Activated CD4-positive, alpha-beta T cell treated with anti-CD3 and anti-CD28 coated beads, Interleukin-2, amount 50 U/mL, for 48 hours (primary cell): ENCODE measurements around the gene SPATA16.
"Not testable (repeated sequence)": the region's sequence is repeated elsewhere in the genome, so short reads cannot be mapped to it uniquely, and the experiment has no call there.

Source experiments
- DNase-seq, 2 experiments: peaks; one replicate each; pipeline ENCODE4 v3.0.0-alpha.2; 2020

The SPATA16 gene, protein sequence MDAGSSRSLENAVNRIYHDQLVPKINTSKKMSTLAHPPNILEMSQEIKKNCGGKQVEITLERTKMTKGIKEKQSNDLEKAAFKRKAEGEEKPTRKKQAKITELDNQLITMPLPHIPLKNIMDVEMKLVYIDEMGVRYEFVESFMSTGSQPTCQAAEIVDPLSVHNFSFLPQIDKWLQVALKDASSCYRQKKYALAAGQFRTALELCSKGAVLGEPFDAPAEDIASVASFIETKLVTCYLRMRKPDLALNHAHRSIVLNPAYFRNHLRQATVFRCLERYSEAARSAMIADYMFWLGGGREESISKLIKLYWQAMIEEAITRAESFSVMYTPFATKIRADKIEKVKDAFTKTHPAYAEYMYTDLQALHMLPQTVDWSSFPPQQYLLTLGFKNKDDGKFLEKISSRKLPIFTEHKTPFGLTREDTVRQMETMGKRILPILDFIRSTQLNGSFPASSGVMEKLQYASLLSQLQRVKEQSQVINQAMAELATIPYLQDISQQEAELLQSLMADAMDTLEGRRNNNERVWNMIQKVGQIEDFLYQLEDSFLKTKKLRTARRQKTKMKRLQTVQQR

DNA sequence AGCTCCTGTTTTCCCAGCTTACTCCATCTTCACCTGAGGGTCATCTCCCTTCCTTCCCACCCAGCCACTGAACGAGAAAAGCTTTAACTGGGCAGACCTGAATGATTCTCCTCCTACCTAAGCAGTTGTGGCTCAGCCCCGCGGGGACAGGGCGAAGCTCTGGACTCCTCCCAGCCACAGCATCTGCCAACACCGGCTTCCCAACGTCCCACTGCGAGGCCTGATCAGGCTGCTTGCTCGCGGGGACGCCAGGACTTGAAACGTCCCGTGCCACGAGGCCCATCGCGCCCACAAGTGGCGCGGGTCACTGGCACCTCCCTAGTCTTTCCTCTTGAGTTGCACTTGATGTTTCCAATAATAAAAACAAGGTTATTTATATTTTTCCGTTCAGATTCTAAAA, at the start of gene SPATA16:
TSS of gene SPATA16 (minus strand) at position 250 of the 400 bp plus-strand sequence. CDS start 23,504 bp downstream, outside the sequence.
- no peak for DNase-seq

DNA sequence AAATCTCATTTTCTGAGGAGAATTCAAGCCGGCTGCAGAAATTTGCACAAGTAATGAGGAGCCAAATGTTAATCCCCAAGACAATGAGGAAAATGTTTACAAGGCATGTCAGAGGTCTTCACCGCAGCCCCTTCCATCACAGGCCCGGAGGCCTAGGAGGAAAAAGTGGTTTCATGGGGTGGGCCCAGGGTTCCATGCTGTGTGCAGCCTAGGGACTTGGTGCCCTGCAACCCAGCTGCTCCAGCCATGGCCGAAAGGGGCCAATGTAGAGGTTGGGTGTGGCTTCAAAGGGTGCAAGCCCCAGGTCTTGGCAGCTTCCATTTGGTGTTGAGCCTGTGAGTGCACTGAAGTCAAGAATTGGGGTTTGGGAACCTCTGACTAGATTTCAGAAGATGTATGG, 42.0 kb upstream of the SPATA16 start:
- not testable (repeated sequence) for DNase-seq

DNA sequence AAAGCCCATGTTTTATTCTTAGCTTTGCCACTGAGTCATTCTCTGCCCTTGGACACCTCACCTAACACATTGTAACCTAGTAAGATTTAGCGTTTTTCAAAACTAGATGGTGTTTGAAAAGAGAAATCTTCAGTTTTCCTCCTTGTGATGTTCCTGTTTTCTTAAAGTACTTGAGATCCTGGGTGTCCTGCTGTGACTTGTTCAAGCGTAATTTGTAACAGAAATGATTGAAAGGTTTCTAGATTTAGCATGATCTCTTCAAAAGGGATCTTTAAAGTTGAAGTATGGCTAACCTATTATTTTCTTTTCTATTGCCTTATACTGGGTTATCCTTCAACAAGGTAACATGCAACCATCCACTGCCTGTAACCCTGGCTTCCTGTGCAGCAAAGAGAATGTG, 32.6 kb upstream of the SPATA16 start:
- DNase-seq: no peak

DNA sequence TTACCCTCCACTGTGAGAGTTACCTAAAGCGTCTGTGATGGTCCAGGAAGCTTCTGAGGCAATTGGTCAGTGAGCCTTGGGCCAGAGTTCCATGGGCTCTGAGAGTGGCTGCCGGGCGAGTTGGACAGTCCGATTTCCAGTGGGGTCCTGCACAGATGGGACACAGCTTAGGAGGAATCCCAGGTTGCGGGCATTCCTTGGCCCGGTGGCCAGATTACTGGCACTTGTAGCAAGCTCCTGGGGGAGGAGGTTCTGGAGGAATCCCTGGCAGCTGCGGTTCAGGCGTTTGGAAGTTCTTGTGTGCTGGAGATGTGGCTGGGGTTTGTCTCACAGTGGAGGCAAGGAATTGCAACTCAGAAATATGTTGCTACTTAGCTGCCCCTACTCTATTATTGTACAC, 18.1 kb upstream of the SPATA16 start:
- not testable (repeated sequence) for DNase-seq

- not testable (repeated sequence) for DNase-seq
Measured at GRCh38 chr3:173156533-173156932, 15.5 kb upstream of the SPATA16 start.

DNA sequence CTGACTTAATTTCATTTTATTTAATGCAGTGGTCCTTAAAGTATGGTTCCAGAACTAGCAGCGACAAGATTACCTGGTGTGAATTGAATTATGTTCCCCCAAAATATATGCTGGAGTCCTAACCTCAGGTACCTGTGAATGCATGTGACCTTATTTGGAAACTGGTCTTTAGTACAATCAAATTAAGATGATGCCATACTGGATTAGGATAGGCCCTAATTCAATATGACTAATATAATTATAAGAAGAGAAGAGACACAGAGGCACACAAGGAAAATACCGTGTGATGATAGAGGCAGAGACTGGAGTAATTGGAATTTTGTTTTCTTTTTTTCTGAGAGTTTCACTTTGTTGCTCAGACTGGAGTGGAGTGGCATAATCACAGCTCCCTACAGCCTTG, 12.6 kb upstream of the SPATA16 start:
- no peak for DNase-seq

DNA sequence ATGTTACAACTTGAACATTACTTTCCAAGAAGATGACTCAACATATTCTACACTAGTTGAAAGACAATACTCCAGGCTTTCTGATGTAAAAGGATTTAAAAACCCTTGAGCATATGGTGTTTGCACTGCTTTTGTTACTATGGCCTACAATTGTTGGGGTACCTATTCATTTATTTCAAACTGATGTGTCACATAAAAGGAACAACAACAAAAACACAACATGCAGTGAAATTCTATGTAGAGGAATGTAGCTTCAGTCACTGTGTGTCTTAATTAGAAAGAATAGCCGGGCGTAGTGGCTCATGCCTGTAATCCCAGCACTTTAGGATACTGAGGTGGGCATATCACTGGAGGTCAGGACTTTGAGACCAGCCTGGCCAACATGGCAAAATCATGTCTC, 1.6 kb downstream of the SPATA16 start:
- DNase-seq: no peak

- no peak for DNase-seq
Measured at GRCh38 chr3:173138026-173138425, 3.0 kb downstream of the SPATA16 start.

GRCh38 chr3:173135059-173135458, 6.0 kb downstream of the SPATA16 start:
- DNase-seq: no peak

GRCh38 chr3:173128633-173129032, 12.4 kb downstream of the SPATA16 start:
- DNase-seq: no peak

DNA sequence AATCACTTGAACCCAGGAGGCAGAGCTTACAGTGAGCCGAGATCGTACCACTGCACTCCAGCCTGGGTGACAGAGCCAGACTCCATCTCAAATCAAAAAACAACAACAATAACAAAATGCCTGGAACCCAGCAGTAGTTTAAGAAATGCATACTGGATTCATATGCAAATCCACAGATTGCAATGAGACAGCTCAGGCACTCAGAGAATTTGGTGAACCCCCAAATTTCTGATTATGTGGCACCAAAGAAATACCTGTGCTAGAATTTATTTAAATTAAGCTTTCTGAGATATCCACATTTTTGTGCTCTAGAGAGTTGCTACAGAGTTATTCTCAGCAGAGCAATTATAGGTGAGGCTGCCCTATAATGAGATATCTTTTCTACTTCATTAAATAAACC, 29.7 kb downstream of the SPATA16 start:
- no peak for DNase-seq

DNA sequence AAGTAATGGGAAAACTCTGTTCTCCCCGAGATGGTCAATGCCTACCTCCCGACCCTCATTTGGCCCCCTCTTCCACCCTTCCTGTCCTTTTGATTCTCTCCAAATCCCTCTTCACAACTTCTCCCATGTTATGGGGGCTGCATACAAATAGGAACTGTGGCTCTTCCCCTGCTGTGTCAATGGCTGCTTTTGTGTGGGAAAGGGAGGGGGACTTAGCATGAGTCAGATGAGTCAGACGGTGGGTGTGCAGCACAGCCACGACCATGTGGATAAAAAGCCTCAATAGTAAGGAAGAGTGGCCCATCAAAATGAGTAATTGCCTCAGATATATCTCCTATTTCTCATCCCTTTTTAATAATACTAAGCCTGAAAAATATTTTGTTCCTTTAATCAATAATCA, 31.9 kb downstream of the SPATA16 start:
- no peak for DNase-seq

- DNase-seq: no peak
Measured at GRCh38 chr3:173103469-173103868, 37.6 kb downstream of the SPATA16 start.

DNA sequence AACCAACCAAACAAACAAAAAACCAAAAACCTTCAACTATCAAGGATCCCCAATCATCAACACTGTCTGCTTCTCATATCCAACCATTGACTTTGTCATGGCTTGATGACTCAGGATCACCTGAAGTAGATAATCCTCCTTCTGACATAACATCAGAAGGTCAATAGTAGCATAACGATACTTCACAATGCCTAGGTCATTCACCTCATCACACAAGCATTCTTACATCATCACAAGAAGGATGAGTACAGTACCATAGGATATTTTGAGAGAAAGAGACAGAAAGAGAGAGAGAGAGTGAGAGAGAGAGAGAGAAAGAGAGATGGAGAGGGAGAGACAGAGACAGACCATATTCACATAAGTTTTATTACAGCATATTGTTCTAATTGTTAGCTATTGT, 42.1 kb downstream of the SPATA16 start:
- no peak for DNase-seq

DNA sequence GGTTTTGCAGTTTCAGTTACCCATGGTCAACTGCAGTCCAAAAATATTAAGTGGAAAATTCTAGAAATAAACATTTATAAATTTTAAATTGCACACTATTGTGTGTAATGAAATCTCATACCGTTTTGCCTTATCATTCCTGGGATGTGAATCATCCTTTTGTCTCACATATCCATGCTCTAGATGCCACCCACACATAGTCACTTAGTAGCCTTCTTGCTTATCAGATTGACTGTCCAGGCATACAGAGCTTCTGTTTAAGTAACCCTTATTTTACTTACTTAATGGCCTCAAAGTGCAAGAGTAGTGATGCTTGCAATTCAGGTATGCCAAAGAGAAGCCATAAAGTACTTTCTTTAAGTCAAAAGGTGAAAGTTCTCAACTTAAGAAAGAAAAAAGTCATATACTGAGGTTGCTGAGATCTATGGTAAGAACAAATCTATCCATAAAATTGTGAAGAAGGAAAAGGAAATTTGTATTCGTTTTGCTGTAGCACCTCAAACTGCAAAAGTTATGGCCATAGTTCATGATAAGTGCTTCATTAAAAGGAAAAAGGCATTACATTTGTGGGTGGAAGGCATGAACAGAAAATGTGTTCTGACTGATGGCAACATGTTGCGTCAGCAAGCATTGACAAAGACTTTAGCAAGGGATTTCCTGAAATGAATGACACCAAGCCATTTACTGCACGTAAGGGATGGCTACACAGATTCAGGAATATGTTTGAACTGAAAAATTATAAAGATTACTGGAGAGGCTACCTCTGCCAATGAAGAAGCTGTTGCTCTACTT, 43.8 kb downstream of the SPATA16 start:
- DNase-seq: no peak

DNA sequence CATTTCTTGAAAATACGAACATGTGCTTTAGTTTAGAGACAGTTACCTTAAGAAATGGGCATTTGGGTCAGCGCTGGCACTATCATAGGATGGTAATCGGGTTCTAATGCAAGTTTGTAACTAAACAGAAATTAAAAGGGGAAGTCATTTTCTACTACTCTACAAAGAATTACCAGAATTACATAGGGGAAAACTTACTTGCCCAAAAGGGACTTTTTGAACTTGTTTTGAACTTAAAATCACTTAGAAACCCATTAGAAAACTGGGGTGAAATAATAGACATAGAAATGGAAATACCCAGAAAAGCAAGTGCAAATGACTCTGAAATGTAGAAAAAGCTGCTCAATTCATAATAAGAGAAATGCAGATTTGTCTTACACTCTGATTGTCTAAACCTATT, 44.9 kb downstream of the SPATA16 start:
- DNase-seq: no peak

DNA sequence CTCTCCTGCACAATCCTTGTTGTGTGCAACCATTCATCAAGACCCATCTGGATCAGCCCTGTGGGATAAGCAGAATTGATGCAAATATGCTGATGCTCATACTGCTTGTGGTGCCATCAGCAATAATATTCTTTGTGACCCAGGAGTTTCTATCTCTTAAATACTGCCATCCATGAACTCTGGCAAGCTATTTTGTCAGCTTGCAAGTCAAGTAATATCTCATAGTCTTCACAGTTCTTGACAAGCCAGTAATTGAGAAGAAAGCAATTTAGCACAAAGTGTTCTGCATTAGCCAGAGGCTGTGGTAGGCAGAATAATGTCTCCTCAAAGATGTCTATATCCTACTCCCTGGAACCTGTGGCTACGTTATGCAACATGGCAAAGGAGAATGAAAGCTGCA, 49.0 kb downstream of the SPATA16 start:
- no peak for DNase-seq

GRCh38 chr3:173090492-173090891, 50.5 kb downstream of the SPATA16 start:
- no peak for DNase-seq

DNA sequence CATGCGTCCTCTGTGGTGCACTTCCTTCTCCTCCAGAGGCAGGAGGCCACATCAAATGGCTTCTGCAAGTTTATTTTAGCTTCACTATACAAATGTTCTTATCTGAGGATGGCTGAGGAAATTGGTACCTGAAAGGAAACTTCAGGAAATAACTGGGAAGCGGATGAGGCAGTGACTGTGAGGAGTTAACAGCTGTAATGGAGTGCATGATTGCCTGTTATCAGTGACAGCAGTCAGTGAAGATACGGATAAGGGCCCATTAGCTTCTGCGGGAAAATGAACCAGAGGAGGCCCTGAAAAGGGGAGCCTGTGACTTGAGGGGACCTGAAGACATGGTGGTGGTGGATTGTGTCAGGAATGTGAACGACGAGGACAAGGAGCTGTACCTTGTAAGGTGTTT, 51.8 kb downstream of the SPATA16 start:
- DNase-seq: no peak

- DNase-seq: no peak
Measured at GRCh38 chr3:173078525-173078924, 62.5 kb downstream of the SPATA16 start.

DNA sequence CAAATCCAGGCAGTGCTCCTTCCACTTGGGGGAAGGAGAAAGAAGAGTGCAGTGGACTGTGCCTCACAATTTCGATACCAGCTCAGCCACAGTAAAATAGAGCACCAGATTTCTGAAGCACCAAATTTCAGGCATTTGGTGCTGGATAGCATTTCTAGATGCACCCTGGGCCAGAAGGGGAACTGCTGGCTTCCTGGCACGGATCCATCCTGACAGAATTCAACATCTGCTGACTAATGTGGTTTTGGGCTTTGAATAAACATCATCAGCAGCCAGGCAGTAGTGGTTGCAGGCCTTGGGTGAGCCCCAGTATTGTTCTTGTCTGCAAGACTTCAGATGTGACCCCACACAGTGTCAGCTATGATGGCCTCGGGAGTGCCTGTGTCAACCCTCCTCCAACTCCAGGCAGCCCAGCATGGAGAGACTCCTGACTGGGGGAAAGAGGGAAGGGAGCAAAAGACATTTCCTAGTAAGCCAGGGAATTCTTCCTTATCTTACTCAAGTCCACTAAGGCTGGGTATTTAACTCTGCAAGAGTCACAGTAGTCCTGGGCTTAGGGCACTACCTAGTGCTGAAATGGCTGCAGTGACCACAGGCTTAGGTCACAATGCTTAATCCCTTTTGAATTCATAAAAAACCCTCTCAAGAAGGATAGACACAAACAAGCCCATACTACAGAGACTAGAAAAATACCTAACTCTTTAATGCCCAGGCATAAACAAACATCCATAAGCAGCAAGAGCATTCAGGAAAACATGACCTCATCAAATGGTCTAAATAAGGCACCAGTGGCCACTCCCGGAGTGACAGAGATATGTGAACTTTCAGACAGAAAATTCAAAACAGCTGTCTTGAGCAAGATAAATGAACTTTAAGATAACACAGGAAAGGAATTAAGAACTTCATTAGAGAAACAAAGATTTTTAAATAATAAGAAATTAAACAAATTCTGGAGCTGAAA, 74.7 kb downstream of the SPATA16 start:
- DNase-seq: no peak

DNA sequence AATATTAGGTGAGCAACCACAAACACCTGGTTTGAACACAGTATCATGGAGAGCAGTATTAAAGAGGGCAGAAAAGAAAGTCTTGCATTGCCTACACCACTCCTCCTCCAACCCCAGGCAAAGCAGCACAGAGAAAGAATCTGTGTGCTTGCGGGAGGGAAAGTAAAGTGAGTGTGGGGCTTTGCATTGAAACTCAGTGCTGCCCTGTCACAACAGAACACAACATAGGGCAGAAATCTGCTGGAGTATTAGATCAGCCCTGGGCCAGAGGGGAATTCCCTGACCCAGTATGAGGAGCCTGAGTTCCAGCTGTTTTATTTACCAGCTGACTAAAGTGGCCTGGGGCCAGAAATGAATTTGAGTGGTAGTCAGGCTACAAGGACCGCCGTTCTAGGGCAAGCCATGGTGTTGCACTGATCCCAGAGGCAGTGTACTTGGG, 75.5 kb downstream of the SPATA16 start:
- DNase-seq: no peak

GRCh38 chr3:173064631-173065030, 76.4 kb downstream of the SPATA16 start:
- no peak for DNase-seq
